Measurements from ENCODE around the gene HSPB6. TPM values are rescaled to one million over a fixed set of nuclear protein-coding genes. Genes with fewer than 3 reads are reported as not detected.

Gene HSPB6
- total and polyA plus RNA-seq, 7 donors, result 303 to 1,308 (median 664) TPM

GRCh38 chr19:35739275-35740107, 17.3 kb downstream of the HSPB6 start:
- intact Hi-C loops (cut with DNase I), result loop anchor here in 1 of 2 donors (2.0 kb wide), 1 partner anchor 15 kb away; no protein-coding TSS in a partner anchor
- WGBS, 3 donors, result 65 to 66% (median 66%) methylated on average over 24 to 29 of the region's 29 CpGs
- H3K4me3 ChIP-seq, result peak overlapping the region; percentile 71
- DNase-seq (no peak), ATAC-seq (no peak)
- no peaks in the 10 kb centered on the region for H3K9me3 ChIP-seq
- no peaks in the 10 kb centered on the region for H3K27me3 ChIP-seq (ENCODE audit: insufficient read depth in 3 of 3, low read length in 2 of 3)
- peaks cover 0 to 75% of the 10 kb centered on the region in 2 donors for H3K36me3 ChIP-seq (ENCODE audit: insufficient read depth in 1 of 2, low read depth in 1 of 2)
- no peak for TF ChIP-seq CTCF (IDR thresholded peaks at IDR 0.05)
- peaks cover 19% of the 10 kb centered on the region for H3K4me1 ChIP-seq
- peak overlapping the region; percentile 69 for H3K27ac ChIP-seq

GRCh38 chr19:35738887-35739229, 18.0 kb downstream of the HSPB6 start:
- Histone ChIP-seq H3K36me3 (ENCODE audit: insufficient read depth in 1 of 2, low read depth in 1 of 2) (peaks cover 0 to 77% of the 10 kb centered on the region in 2 donors), H3K4me1 (peaks cover 12% of the 10 kb centered on the region), H3K27ac (peak overlapping the region; percentile 69), H3K27me3 (ENCODE audit: insufficient read depth in 3 of 3, low read length in 2 of 3) (no peaks in the 10 kb centered on the region), H3K4me3 (no peak overlapping the region), H3K9me3 (no peaks in the 10 kb centered on the region)
- no peak for TF ChIP-seq CTCF (IDR thresholded peaks at IDR 0.05)
- 69 to 91% (median 74%) methylated on average over 2 of the region's 2 CpGs for WGBS, 3 donors
- no peak for ATAC-seq
- DNase-seq, result no peak
- intact Hi-C loops (cut with DNase I), result loop anchor here in 1 of 2 donors (2.0 kb wide), 1 partner anchor 14 kb away; no protein-coding TSS in a partner anchor

GRCh38 chr19:35738021-35738886, 18.6 kb downstream of the HSPB6 start:
- Histone ChIP-seq H3K9me3 (no peaks in the 10 kb centered on the region), H3K27me3 (ENCODE audit: insufficient read depth in 3 of 3, low read length in 2 of 3) (no peaks in the 10 kb centered on the region), H3K36me3 (ENCODE audit: insufficient read depth in 1 of 2, low read depth in 1 of 2) (peaks cover 0 to 77% of the 10 kb centered on the region in 2 donors), H3K4me1 (peaks cover 9% of the 10 kb centered on the region), H3K27ac (no peak overlapping the region), H3K4me3 (no peak overlapping the region)
- no peak for DNase-seq
- intact Hi-C loops (cut with DNase I), result loop anchor here in 1 of 2 donors (2.0 kb wide), 1 partner anchor 13 kb away; no protein-coding TSS in a partner anchor
- WGBS, 3 donors, result 88 to 91% (median 89%) methylated on average over 36 to 37 of the region's 37 CpGs
- no peak for TF ChIP-seq CTCF (IDR thresholded peaks at IDR 0.05)
- ATAC-seq, result no peak

- H3K4me1 ChIP-seq, result peaks cover 9% of the 10 kb centered on the region
- ATAC-seq (no peak), DNase-seq (no peak)
- no peaks in the 10 kb centered on the region for H3K9me3 ChIP-seq
- peaks cover 0 to 76% of the 10 kb centered on the region in 2 donors for H3K36me3 ChIP-seq (ENCODE audit: insufficient read depth in 1 of 2, low read depth in 1 of 2)
- H3K4me3 ChIP-seq, result no peak overlapping the region
- H3K27me3 ChIP-seq (ENCODE audit: insufficient read depth in 3 of 3, low read length in 2 of 3), result no peaks in the 10 kb centered on the region
- TF ChIP-seq CTCF (IDR thresholded peaks at IDR 0.05), result no peak
- intact Hi-C loops (cut with DNase I), result no loop called here
- no peak overlapping the region for H3K27ac ChIP-seq
- 80 to 85% (median 82%) methylated on average over 22 of the region's 22 CpGs for WGBS, 3 donors
Observed at GRCh38 chr19:35736913-35737886, 19.6 kb downstream of the HSPB6 start.

Data from psoas muscle (tissue), 8 donors.